Vagina (tissue), 2 donors: ENCODE data around the gene SREBF2.

ENCODE experiments used
- POLR2A ChIP-seq, 2 donors: fragments of 450-650 bp; IDR thresholded peaks; one replicate each; pipeline ENCODE4 v1.6.1; 2017; ENCODE audit warnings: antibody characterized with exemption in 2 of 2, mild to moderate bottlenecking in 2 of 2, moderate library complexity in 2 of 2
- POLR2AphosphoS5 ChIP-seq, 2 donors: sonication (generic); formaldehyde crosslinking; IDR thresholded peaks; one replicate each; pipeline ENCODE4 v1.9.0; 2017; ENCODE audit warnings: antibody characterized with exemption in 2 of 2, mild to moderate bottlenecking in 2 of 2, low read depth in 1 of 2; ENCODE audit not compliant: insufficient read depth in 1 of 2
- TF ChIP-seq, protein P1 (sequence below), 3 experiments: fragments of 450-650 bp in 2 of 3; fragments of 200-600 bp in 1 of 3; sonication (generic) in 1 of 3; IDR thresholded peaks; one replicate each; pipeline ENCODE4 v1.5.1; 2017 to 2019; ENCODE audit warnings: antibody characterized with exemption in 3 of 3, mild to moderate bottlenecking in 2 of 3, moderate library complexity in 2 of 3

DNA sequence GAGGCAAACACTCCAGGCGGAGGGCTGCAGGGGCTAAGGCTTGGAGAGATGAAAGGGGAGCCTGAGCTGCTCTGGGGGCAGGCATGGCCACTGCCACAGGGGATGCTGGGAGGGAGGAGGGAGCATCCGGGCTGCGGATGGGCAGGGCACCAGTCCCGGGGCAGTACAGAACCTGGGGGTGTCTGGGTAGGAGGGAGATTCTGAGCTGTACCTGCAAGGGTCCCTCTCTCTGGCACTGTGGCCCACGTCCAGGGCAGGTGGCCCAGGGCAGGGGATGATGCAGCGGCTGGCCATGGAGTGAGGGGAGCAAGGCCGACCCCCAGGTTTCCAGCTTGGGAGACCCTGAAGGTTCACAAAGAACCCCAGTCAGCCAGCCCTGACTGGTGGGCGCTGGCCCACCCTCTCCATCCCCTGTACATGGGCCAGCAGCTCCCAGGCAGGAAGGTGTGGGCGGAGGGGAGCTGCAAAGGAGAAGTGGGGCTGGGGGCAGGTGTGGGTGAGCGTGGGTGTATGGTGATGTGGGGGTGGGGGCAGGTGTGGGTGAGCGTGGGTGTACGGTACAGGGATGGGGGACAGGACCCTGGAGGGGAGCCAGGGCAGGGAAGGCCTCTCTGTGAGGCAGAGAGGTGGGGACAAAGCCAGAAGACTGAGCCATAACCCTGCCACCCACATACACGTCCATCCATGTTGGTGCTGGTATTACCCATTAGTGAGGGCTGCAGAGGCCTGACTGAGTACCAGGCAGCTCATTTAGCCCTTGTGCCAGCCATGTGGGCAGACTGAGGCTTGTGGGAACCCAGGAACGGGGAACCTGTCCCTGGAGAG lies 95.9 kb downstream of the SREBF2 start:
- no peak for TF ChIP-seq POLR2A (IDR thresholded peaks at IDR 0.05)
- TF ChIP-seq, protein P1, sequence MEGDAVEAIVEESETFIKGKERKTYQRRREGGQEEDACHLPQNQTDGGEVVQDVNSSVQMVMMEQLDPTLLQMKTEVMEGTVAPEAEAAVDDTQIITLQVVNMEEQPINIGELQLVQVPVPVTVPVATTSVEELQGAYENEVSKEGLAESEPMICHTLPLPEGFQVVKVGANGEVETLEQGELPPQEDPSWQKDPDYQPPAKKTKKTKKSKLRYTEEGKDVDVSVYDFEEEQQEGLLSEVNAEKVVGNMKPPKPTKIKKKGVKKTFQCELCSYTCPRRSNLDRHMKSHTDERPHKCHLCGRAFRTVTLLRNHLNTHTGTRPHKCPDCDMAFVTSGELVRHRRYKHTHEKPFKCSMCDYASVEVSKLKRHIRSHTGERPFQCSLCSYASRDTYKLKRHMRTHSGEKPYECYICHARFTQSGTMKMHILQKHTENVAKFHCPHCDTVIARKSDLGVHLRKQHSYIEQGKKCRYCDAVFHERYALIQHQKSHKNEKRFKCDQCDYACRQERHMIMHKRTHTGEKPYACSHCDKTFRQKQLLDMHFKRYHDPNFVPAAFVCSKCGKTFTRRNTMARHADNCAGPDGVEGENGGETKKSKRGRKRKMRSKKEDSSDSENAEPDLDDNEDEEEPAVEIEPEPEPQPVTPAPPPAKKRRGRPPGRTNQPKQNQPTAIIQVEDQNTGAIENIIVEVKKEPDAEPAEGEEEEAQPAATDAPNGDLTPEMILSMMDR (IDR thresholded peaks at IDR 0.05), result no peak
- TF ChIP-seq POLR2AphosphoS5 (IDR thresholded peaks at IDR 0.05; ENCODE audit: insufficient read depth in 1 of 2, low read depth in 1 of 2), result no peak
